Suppressor macrophage treated with lipopolysaccharide for 1 hour (primary cell): ENCODE measurements around the gene RIC8A.
"Not testable (repeated sequence)": the region's sequence is repeated elsewhere in the genome, so short reads cannot be mapped to it uniquely, and the experiment has no call there.

Source experiments
- DNase-seq, 3 donors: peaks; one replicate each; pipeline ENCODE4 v3.0.0-alpha.2; 2020 to 2022

Gene RIC8A

DNA sequence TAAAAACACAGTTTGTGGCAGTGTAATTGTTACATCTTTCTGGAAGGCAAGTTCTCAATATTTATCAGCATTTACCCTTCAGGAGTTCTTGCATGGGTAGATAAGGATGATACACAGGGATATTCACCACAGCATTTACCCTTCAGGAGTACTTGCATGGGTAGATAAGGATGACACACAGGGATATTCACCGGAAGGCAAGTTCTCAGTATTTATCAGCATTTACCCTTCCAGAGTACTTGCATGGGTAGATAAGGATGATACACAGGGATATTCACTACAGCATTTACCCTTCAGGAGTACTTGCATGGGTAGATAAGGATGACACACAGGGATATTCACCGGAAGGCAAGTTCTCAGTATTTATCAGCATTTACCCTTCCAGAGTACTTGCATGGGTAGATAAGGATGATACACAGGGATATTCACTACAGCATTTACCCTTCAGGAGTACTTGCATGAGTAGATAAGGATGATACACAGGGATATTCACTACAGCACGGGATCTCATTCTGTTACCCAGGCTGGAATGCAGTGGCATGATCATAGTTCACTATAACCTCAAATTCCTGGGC lies 13.2 kb downstream of the RIC8A start:
- not testable (repeated sequence) for DNase-seq

DNA sequence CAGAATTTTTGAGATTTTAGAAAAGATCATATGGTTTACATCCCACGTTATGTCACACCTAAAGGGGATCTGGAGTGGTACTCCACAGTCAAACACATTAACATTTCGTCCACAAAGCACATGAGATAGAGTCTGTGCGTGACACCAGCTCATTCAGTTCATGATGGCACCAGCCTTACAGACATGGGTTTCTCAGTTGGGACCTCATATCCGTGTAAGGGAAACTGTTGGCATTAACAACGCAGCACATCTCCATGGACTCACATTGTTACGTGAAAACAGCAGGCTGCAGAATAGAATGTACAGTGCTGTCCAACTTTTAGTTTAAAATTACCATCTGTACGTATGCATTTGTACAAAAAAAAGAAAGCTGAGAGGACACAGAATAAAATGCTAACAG lies 14.0 kb downstream of the RIC8A start:
- no peak for DNase-seq

DNA sequence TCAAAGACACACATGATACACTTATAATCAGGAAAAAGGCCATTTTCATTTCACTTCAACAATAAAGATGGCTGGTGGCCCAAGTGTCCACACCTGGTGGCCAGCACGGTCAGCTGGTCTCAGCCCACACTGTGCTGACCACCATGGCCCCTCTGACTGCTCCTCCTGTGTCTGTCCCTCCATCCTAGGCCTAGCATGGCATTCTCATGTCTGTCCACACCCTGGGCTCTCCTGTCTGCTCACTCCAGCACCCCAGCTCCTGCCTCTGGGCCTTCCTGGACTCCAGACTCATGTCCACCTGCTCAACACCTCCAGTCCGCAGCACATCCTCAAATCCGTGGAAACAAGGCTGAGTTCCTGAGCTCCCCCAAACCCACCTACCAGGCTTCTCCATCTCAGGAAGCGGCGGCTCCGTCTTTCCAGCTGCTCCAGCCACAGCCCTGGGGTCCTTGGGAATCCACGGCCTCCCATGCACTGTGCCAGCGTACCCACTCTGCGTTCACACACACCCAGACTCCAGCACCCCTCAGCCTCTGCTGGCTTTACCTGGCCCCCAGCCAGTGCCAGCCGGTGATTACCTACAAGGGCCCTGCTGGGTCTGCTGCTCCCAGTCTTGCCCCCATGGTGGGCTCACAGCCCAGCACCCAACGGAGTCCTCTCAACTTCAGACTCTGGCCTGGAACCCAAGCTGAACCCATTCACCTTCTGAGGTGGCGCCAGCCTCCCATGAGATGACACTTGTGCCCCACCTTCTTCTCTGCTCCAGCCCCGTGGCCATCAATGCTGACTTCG lies 14.7 kb downstream of the RIC8A start:
- no peak for DNase-seq

DNA sequence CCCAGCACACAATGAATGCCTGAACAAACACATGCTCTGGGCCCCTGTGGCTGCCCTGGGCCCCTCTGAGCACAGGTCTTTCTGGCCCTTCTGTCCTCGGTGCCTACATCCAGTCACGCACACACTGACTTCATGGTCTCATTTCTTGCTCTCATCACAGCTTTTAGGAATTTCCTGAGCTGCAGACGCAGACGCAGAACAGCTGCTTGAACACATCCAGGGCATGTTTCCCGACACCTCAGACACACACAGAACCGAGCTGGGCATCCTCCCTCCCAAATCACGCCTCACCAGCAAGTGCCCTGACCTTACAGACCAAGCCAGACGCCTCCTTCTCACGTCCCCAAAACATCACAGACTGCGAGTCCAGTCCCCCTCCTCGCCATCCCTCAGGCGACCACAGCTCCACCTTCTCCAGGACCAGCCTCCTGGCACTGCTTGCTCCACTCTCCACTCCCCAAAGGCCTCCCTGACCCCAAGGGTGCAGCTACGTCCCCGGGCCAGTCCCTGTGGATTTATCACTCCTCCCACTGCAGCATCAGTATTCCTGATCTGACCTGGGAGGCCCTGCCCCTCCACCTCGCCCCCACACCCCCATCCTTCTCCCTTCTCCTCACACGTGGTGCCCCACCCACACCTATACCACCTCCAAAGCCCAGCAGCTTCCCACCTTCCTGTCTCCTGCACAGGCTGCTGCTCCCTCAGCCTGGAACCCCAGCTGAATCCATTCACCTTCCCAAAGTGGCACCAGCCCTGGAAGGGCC lies 15.7 kb downstream of the RIC8A start:
- no peak for DNase-seq

DNA sequence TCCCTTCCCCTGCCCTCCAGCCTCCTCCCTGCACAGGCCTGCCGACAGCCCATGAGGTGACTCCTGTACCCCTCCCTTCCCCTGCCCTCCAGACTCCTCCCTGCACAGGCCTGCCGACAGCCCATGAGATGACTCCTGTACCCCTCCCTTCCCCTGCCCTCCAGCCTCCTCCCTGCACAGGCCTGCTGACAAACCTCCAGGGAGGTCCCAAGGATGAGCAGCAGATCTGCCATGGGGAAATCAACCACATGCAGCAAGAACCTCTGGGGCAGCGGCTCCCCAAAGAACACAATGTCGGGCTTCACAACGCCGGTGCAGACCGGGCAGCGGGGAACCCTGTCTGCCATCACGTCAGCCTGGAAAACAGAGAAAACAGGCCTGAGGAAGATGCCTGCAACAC lies 16.4 kb downstream of the RIC8A start:
- DNase-seq = no peak

DNA sequence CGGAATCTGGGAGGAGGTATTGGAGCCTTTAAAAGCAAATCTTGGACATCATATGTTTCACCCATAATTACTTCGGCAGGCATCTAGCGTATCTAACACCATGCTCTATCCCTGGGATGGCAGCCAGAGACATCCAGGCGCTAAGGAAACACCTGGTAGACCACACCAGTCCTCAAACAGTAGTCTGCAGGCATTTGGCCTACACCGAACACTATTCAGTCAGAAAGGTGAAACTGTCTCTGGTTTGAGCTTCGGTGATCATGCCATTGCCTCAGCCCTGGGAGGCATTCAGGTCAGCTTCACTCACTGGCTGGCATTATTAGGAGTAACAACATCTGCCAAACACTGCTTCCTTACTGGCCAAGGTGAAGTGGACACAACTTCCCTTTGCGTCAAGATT lies 16.9 kb downstream of the RIC8A start:
- DNase-seq = no peak

DNA sequence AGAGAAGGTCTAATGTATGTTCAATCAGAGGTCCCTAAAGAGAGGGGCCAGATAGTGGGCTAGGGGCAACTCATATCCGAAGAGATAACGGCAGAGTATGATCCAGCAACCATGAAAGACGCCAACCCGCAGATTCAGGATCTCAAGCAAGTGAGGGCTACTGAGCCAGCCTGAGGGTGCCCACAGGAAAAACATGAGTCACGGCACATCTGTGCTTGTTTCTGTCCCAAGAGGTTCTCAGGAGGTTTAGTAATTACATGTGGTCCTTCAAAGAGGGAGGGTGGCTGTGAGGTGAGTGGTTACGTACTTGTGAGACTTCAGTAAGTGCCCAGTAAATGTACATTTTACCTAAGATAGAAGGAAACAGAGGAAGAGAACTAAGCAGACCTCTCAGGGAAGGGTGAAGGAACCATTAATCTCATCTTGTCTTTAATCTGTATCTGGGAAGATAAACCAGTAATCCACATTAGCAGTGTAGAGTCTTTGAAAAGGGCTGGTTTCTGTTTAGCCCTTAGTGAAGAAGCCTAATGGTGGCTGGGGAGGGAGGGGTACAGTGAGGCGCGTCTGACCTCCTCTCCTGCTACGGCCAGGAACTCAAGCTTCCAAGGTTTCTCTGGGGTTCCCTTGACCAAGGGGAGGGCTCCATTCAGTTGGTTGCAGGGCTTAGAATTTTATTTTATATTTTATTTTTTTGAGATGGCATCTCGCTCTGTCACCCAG lies 18.4 kb downstream of the RIC8A start:
- no peak for DNase-seq

DNA sequence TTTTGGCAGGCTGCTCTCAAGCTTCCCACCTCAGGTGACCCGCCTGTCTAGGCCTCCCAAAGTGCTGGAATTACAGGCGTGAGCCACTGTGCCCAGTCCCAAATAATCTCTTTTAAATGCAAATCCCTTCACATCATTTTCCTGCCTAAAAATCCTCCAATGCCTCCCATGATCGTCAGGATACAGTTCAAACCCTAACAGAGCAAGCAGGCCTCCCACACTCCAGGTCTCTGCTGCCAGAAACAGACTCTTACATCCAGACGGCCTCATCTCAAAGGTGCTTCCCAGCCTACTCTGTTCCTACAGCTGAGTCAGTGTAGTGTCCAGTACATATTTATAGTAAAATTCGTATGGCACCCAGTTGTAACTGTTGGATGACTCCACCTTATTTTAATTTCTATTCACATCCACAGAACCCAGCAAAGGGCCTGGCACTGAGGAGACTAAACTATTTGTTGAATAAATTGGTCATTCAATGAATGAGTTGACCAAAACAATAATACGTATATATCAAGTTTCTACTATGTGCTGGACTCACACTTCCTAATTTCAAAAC lies 20.4 kb downstream of the RIC8A start:
- no peak for DNase-seq

DNA sequence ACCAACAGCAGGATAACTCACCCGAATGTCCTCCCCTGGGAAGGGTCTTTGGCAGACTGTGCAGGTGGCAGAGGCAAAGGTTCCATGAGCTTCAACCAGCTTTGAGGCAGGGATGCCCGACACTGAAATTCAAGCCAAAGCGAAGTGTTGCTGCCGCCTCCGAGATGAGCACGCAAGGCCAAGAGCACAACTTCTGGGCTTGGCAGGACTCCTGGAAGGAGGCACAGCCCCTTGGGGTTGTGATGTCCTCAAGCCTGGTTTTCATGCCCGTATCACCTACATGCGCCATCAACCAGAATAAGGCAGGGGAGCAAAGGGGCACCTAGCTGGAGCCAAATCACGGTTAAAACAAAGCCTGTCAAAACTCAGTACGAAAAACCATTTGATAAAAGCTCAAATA lies 22.9 kb downstream of the RIC8A start:
- DNase-seq = no peak

DNA sequence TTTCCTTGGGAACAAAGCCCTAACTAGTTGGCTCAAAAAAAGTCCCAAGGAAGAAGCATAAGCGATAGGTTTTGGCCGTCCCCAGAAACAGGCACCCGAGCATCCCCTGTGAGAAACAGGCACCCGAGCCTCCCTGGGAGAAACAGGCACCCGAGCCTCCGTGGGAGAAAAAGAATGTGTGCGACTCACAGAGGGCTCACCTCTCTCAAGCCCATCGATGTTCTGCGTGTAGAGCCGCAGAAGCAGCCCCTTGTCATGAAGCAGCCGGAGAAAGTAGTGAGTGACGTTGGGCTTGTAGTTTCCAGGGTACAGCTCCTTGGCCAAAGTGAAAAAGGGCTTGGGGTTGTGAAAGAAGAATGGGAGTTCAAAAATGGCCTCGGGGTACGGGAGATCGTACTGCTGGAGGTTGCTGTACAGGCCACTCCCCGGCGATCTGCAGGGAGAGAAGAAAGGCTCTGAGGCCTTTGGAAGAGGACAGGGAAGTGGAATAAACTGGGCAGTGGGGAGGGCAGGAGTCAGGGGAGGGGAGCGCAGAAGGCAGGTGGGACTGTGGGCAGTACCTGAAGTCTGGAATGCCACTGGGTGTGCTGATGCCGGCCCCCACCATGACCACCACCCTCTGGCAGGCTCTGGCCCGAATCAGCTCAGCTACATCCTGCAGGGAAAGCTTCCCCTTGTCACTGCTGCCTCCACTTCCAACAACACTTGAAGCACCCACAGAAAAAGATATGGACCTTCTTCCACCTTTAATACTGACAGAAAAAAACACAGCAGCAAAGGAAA lies 25.5 kb downstream of the RIC8A start:
- no peak for DNase-seq

DNA sequence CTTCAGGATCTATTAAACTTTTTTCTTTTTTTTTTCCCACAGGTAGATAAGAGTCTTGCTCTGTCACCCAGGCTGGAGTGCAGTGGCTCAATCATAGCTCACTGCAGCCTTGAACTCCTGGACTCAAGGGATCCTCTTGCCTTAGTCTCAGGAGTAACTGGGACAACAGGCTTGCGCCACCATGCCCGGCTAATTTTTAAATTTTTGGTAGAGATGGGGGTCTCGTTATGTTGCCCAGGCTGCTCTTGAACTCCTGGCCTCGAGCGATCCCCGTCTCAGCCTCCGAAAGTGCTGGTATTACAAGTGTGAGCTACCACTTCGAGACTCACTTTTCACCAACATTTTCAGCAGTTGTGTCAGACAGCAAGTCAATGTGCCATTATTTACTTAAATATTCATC lies 27.7 kb downstream of the RIC8A start:
- no peak for DNase-seq

DNA sequence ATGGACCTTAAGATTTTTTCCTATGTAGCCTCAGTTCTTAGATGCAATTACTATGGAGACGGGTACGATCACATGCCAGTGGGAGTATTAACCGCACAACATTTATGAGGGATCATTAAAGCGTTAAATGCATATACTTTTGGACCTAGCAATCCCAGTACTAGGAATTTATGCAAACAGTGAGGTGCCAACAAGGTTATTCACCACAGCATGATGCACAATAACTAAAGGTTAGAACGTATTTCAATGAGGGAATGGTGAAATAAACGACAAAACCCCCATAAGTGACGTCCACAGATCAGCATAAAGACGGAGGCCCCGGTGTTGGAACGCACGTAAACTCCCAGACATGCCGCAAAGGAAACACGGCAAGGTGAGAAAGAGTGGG lies 28.1 kb downstream of the RIC8A start:
- peak in 1 of 3 donors; percentile 2 for DNase-seq

DNA sequence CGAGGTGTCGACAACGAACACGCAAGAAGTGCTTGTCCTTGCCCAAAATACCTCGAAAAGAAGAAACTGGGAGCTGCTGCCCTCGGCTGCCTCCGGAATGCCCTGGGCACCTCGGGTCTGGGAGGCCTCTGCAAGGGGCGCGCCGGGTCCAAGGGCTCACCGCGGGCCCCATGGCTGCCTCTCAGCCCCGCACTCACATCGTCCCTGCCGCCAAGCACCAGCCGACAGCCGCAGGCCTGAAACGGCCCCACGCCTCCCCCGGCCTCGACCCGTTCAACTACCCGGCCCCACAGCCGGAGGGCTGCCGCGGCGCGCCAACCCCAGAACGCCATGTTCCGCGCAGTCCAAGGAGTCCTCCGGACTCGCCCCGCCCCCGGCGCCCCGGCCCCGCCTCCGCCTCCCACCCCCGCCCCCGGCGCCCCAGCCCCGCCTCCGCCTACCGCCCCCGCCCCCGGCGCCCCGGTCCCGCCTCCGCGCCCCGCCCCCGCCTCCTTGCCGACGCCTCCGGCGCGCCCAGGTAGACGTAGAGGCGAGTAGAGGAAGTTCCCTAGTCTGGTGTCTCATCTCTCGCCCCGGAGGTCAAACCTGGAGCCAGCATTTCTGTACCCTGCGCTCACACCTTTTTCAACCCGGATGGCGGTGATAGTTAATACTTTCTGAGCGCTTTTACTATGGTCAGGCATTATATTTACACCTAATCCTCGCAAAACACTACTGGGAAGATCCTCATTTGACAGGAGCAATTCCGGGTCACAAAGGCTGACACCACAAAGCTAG lies 28.7 kb downstream of the RIC8A start, which contains the start of gene SIRT3:
TSS of gene SIRT3 (minus strand) at position 346 of the 777 bp plus-strand sequence. CDS start at position 332, 14 bp downstream.
- DNase-seq = peak in 1 of 3 donors; percentile 86

DNA sequence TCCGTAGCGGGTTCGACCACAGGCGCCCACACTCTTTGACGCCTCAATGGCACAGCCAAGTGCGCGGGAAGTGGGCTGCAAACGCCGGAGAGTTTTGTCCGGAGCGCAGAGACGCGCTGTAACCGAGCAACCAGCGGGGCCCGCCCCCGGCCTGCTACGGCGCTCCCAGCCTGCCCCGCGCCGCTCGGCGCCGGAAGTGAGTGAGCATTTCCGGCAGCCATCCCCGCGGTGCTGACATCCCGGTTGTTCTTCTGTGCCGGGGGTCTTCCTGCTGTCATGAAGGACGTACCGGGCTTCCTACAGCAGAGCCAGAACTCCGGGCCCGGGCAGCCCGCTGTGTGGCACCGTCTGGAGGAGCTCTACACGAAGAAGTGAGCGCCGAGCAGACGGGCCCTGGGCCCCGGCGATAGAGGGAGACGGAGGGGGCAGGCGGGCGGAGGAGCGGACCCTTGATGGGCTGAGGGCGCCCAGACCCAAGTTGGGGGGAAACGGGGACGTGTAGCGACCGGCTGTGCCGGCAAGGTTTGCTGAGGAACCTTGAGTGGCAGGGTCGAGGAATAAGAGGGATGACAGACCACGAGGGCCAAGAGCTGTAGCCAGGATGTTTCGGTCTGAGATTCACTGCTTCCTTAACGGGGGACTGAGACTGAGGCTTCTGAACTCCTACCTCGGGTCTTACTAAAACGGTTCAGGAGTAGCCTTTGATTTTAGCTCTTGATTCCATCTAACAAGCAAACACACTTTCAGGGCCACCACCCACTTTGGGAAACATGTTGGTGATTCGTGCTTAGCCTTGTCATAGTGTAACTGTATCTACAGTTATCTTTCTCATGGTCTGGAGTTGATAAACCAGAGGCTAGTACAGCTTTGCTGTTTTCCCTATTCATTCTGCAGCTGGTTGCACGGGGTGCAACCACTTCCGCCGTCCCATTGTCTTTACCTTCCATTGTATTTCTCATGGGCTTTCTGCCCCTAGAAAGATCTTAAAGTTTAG lies 29.6 kb downstream of the RIC8A start, which contains the start of gene PSMD13:
TSS of gene PSMD13 (plus strand) at position 203 of the 994 bp plus-strand sequence. CDS start at position 277, 74 bp downstream.
- peak; percentile 95 to 97 (median 96) for DNase-seq

DNA sequence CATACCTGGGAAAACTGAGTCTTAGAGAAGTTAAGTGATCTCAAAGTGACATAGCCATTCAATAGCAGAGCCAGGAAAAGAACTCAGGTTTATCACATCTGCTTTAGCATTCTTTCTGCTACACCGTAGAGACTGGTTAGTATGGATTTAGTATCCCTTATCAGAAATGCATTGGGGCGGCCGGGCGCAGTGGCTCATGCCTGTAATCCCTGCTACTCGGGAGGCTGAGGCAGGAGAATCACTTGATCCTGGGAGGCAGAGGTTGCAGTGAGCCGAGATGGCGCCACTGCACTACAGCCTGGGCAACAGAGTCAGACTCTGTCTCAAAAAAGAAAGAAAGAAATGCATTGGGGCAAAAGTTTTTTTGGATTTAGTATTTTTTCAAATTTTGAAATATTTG lies 30.8 kb downstream of the RIC8A start:
- DNase-seq = not testable (repeated sequence)

DNA sequence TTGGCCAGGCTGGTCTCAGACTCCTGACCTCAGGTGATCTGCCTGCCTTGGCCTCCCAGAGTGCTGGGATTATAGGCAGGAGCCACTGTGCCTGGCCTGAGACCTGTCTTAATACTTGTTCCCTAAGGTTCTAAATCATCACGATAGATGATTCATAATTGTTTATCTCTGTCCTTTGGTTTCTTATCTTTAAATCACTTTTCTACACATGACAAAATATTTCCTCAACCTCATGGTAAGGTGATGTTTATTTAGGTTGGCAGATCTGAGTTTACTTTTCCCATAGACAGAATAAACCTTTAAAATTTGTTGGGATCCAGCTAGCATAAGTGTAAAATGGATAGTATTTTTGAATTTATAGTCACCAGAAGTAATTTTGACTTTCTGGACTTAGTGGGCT lies 32.8 kb downstream of the RIC8A start:
- DNase-seq = no peak

DNA sequence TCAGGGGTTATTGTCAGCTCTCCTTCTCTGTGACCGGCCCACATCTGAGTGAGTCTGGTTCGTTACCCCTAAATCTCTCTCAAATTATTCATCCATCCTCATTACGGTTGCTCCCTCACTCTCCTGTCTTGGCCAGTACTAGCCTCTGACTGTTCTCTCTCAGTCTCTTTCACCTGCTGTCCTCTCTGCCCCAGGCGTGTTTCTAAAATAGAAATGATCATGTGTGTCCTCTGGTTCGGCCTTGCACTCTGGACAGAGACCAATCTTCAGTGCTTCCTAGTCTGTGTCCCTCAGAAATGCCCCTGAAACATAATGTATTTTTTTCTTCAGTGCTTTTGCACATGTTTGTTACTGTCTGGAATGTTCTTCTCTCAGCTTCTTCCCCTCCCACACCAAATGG lies 34.1 kb downstream of the RIC8A start:
- DNase-seq = no peak

DNA sequence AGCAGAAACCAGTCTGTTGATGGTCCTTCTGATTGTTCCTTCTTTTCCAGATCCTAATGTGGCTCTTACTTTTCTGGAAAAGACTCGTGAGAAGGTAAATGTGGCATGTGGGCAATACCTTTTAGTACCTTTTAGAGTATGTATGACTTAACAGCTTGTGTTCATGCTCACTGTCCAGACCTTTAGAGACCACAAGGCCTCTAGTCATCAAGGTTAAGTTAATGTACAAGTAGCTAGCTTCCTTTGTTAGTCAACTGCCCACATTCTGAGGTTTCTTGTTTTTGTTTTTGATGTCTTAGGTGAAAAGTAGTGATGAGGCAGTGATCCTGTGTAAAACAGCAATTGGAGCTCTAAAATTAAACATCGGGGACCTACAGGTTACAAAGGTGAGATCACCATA lies 36.9 kb downstream of the RIC8A start:
- no peak for DNase-seq

DNA sequence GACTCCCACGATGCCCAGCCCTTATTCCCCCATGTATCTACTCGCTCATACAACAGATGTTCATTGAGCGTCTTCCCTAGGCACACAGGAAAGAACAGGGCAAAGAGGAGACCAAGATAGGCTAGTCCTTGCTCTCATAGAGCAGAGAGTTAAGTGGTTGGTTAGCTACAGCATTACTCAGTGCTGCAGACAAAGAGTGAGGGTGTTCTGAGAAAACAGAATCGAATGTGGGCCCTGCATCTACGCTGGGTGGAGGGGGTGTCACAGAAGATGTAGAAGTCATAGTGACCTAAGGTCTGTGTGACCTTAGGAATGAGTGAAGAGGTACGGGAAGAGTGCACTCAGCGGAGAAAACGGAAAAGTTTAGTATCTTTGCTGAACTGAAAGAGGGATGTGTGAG lies 41.6 kb downstream of the RIC8A start:
- no peak for DNase-seq

DNA sequence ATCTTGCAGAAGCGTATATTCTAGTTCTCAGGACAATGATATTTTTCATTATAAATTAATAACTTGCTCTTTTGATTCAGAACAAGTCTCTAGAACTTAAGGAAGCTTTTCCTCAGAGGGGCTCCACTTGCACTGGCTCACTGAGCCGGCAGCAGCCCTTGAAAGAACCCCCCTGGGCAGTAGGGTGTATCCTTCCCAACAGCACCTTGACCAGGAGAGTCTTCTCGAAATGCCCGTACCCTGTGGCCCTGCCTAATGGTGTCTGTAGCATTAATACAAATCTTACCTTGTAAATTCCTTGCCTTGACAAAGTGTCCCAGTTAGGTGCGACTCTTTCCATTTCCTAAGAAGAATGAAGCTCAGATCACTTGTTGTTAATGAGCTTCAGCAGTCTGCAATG lies 42.8 kb downstream of the RIC8A start:
- DNase-seq = no peak
